T47D (cell line): ENCODE results near the gene CTIF.

Source experiments
- DNase-seq, 2 experiments: peaks; one replicate each; pipeline versions ENCODE4 v3.0.0 to v3.0.0-alpha.2; 2011 to 2012; ENCODE audit warnings: low read depth in 1 of 2, low spot score in 1 of 2
- JUND ChIP-seq: IDR thresholded peaks from 2 replicates; pipeline ENCODE4 v1.6.1; 2012; ENCODE audit warnings: low read depth
- in situ Hi-C: cut with HindIII; loops from 2 replicates; pipeline ENCODE4 v1.10.0; 2016; ENCODE audit warnings: low sequenced_read_pairs, low pct_unique_long_range_greater_than_20kb

The CTIF gene

GRCh38 chr18:48875314-48875941 lies 336.6 kb downstream of the CTIF start:
- TF ChIP-seq JUND, result no peak
- DNase-seq, result no peak
- in situ Hi-C loops, result no loop called here

- no peak for DNase-seq
- in situ Hi-C loops, result no loop called here
- TF ChIP-seq JUND, result no peak
Measured at GRCh38 chr18:48875942-48876511, 337.2 kb downstream of the CTIF start.

GRCh38 chr18:48876590-48876989 lies 337.8 kb downstream of the CTIF start:
- TF ChIP-seq JUND, result no peak
- in situ Hi-C loops, result no loop called here
- no peak for DNase-seq

- DNase-seq, result no peak
- TF ChIP-seq JUND, result no peak
- in situ Hi-C loops, result no loop called here
Measured at GRCh38 chr18:48877941-48878340, 339.1 kb downstream of the CTIF start.

- TF ChIP-seq JUND, result no peak
- DNase-seq, result peak in 1 of 2 experiments; percentile 35
- in situ Hi-C loops, result no loop called here
Measured at GRCh38 chr18:48878471-48878870, 339.6 kb downstream of the CTIF start.

GRCh38 chr18:48879008-48879431 lies 340.2 kb downstream of the CTIF start:
- in situ Hi-C loops, result no loop called here
- no peak for TF ChIP-seq JUND
- DNase-seq, result peak; percentile 43 to 80

GRCh38 chr18:48880931-48881330 lies 342.1 kb downstream of the CTIF start:
- in situ Hi-C loops, result no loop called here
- TF ChIP-seq JUND, result no peak
- no peak for DNase-seq

GRCh38 chr18:48882379-48882778 lies 343.5 kb downstream of the CTIF start:
- in situ Hi-C loops, result no loop called here
- TF ChIP-seq JUND, result no peak
- DNase-seq, result no peak

GRCh38 chr18:48884306-48884705 lies 345.5 kb downstream of the CTIF start:
- no peak for TF ChIP-seq JUND
- in situ Hi-C loops, result no loop called here

GRCh38 chr18:48884771-48885170 lies 345.9 kb downstream of the CTIF start:
- in situ Hi-C loops, result no loop called here
- TF ChIP-seq JUND, result no peak
- DNase-seq, result no peak

More at GRCh38 chr18:48884306-48884705, 345.5 kb downstream of the CTIF start:
- no peak for DNase-seq

- TF ChIP-seq JUND, result no peak
- in situ Hi-C loops, result no loop called here
- no peak for DNase-seq
Measured at GRCh38 chr18:48885266-48885923, 346.6 kb downstream of the CTIF start.

GRCh38 chr18:48885924-48886400 lies 347.1 kb downstream of the CTIF start:
- no peak for DNase-seq

More at GRCh38 chr18:48885924-48886400, 347.1 kb downstream of the CTIF start:
- no peak for TF ChIP-seq JUND
- in situ Hi-C loops, result no loop called here
